ENCODE measurements around the gene SSPN.

DNA sequence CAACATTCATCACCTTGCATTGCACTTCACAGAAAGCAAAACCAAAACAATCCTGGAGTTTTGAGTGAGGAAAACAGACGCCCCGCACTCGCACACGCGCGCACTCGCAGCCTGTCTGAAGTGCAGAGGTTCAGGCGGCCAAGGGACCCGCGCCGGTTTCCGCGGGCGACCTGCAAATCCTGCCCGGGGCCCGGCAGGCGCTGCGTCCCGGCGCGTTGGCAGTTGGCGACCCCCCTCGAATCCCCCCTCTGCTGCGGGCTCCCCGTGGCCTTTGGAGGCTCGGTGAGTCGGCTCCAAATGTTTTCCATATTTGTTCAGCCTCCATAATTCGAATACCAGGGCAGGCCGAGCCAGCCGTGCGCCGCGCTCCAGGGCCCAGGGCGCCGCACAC, at the start of gene SSPN:
- no peak for TF ChIP-seq EZH2 (IDR thresholded peaks at IDR 0.05; ENCODE audit: borderline replicate concordance, low read depth, low read length, severe bottlenecking)
- TF ChIP-seq, protein P1, sequence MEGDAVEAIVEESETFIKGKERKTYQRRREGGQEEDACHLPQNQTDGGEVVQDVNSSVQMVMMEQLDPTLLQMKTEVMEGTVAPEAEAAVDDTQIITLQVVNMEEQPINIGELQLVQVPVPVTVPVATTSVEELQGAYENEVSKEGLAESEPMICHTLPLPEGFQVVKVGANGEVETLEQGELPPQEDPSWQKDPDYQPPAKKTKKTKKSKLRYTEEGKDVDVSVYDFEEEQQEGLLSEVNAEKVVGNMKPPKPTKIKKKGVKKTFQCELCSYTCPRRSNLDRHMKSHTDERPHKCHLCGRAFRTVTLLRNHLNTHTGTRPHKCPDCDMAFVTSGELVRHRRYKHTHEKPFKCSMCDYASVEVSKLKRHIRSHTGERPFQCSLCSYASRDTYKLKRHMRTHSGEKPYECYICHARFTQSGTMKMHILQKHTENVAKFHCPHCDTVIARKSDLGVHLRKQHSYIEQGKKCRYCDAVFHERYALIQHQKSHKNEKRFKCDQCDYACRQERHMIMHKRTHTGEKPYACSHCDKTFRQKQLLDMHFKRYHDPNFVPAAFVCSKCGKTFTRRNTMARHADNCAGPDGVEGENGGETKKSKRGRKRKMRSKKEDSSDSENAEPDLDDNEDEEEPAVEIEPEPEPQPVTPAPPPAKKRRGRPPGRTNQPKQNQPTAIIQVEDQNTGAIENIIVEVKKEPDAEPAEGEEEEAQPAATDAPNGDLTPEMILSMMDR (IDR thresholded peaks at IDR 0.05; ENCODE audit: borderline replicate concordance, extremely low read depth, low read length, poor library complexity, severe bottlenecking), result no peak
